Measurements from ENCODE around the gene MBD3.
A peak's percentile ranks its signal among the peaks of the same experiment; 100 is the strongest.

Gene MBD3

DNA sequence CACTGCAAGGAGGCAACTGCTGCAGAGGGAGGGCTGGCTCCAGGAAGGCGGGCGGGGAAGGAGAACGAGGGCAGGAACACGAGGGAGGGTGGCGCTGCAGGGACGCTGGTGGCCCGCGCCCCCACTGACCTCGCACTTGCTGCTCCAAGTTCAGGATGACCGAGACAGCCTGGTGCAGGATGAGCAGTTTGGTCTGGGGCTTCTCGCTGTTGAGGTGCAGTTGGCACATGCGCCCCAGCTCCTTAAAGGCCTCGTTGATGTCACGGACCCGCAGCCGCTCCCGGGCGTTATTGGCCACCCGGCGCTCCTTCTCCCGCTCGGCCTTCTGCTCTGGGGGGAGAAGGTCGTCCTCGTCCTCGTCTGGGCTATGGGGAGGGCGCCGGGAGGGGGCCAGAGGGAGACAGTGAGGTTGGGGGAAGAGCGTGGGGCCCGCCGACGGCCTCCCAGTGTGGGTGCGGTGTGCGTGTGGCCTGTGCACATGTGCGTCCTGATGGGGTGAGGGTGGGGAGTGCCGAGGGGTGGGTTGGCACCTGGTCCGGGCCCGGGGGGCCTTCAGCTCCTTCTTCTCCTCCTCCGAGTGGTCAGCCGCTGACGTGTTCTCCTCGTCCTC, 22.6 kb upstream of the MBD3 start:
- Mint-ChIP-seq H3K4me3 (no peak overlapping the region), H3K27ac (ENCODE audit: low read depth) (no peak overlapping the region), H3K27me3 (no peaks in the 10 kb centered on the region), H3K36me3 (ENCODE audit: insufficient read depth) (peaks cover 21% of the 10 kb centered on the region), H3K4me1 (peaks cover 18% of the 10 kb centered on the region), H3K9me3 (no peaks in the 10 kb centered on the region)
- ATAC-seq (replicated peaks; ENCODE audit: extremely low read depth, poor library complexity, severe bottlenecking) (no peak), DNase-seq (ENCODE audit: low spot score in 2 of 2) (no peak)

DNA sequence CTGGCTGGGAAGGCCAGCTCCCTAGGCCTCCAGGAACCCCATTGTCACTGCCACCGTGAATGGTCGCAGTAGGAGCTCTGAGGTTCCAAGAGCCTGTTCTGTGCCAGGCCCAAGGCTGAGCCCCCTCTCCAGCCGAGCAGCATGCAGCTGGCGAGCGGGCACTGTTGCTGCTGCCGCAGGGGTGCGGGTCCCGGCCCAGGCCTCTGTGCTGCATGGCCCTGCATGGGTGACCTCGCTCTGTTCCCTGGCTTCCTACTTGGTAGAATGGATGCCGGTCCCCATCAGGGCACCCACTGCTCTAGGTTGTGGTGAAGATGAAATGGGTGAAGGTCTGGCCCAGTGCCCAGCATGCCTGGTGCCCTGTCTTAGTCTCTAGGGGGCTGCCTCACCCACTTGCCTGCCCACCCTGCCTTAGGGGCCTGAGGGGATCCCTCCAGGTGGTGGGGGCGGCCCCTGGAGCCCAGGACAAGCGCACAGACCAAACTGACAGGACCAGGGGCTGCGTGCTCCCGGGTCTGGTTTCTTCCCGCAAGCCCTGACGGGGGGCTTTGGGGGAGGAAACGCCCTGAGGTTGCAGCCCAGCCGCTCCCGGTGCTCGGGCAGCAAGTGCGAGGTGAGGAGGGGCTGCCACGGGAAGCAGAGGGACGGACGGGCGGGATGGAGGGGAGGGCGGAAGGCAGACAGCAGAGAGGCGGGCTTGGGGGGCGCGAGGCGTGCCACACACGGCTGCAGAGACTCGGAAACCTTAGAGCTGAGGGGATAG, 21.3 kb upstream of the MBD3 start:
- Mint-ChIP-seq H3K27ac (ENCODE audit: low read depth) (peak overlapping the region; percentile 13), H3K9me3 (no peaks in the 10 kb centered on the region), H3K4me1 (peaks cover 23% of the 10 kb centered on the region), H3K4me3 (no peak overlapping the region), H3K27me3 (no peaks in the 10 kb centered on the region), H3K36me3 (ENCODE audit: insufficient read depth) (peaks cover 20% of the 10 kb centered on the region)
- no peak for DNase-seq (ENCODE audit: low spot score in 2 of 2)
- no peak for ATAC-seq (replicated peaks; ENCODE audit: extremely low read depth, poor library complexity, severe bottlenecking)

DNA sequence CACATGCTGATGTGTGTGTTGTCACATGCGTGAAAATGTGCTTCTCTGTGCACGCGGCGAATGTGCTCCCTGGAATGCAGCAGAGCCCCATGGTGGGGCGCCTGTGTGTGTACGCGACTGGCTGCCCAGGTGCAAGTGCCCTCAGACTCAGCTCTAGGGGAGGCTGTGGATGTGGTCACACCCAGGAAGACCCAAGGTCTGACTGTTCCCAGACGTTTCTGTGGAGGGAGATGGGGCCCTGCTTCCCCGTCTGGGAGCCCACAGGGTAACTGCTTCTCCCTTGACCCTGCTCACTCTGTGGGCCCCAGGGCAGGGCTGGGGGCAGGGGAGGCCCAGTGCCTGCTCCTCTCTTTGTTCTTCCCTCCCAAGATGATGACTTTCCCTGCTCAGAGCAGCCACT, 20.5 kb upstream of the MBD3 start:
- H3K36me3 Mint-ChIP-seq (ENCODE audit: insufficient read depth) = peaks cover 19% of the 10 kb centered on the region
- no peak for DNase-seq (ENCODE audit: low spot score in 2 of 2)
- H3K27me3 Mint-ChIP-seq = no peaks in the 10 kb centered on the region
- no peak for ATAC-seq (replicated peaks; ENCODE audit: extremely low read depth, poor library complexity, severe bottlenecking)
- H3K4me1 Mint-ChIP-seq = peaks cover 24% of the 10 kb centered on the region
- H3K27ac Mint-ChIP-seq (ENCODE audit: low read depth) = peak overlapping the region; percentile 13
- H3K4me3 Mint-ChIP-seq = no peak overlapping the region
- no peaks in the 10 kb centered on the region for H3K9me3 Mint-ChIP-seq

DNA sequence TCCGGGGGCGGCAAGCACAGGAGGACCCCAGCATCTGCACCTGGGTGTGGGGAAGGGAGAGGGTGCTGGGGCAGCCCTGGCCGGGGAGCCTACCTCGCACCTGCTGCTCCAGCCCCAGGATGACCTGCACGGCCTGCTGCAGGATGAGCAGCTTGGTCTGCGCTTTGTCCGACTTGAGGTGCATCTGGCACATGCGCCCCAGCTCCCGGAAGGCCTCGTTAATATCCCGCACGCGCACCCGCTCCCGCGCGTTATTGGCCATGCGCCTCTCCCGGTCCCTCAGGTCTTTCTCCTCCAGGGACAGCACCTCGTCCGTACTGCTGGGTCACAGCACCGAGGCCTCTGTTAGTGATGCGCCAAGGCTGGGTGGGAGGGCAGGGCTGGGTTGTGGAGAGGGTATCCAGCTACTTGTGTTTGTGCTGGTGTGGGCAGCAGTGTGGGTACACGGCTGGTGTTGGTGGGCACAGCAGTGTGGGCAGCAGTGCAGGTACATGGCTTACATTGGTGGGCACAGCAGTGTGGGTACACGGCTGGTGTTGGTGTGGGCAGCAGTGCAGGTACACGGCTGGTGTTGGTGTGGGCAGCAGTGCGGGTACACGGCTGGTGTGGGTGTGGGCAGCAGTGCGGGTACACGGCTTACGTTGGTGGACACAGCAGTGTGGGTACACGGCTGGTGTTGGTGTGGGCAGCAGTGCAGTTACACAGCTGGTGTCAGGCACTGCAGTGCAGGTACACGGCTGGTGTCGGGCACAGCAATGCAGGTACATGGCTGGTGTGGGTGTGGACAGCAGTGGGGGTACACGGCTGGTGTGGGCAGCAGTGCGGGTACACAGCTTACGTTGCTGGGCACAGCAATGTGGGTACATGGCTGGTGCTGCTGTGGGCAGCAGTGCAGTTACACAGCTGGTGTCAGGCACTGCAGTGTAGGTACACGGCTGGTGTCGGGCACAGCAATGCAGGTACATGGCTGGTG, 19.7 kb upstream of the MBD3 start:
- no peak for DNase-seq (ENCODE audit: low spot score in 2 of 2)
- H3K27me3 Mint-ChIP-seq = no peaks in the 10 kb centered on the region
- H3K4me3 Mint-ChIP-seq = no peak overlapping the region
- peaks cover 20% of the 10 kb centered on the region for H3K4me1 Mint-ChIP-seq
- H3K27ac Mint-ChIP-seq (ENCODE audit: low read depth) = no peak overlapping the region
- peaks cover 18% of the 10 kb centered on the region for H3K36me3 Mint-ChIP-seq (ENCODE audit: insufficient read depth)
- H3K9me3 Mint-ChIP-seq = no peaks in the 10 kb centered on the region
- ATAC-seq (replicated peaks; ENCODE audit: extremely low read depth, poor library complexity, severe bottlenecking) = no peak

DNA sequence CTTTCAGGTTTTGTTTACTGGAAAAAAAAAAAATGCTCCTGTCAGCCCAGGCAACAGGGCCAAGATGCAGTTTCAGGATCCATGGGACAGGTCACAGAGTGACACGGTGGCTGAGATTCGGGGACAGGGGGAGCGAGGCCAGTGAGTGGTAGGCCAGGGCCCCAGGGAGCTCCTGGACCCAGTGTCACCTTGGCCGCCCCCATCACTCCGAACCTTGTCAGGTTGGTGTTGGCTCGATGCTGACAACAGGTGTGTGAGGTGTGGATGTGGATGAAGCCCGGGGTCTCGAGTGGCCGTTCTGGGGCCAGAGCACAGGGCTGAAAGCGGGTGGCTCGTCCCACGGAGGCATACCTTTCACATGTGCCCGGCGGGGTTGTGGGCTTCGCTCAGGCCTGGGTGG, 18.7 kb upstream of the MBD3 start:
- DNase-seq (ENCODE audit: low spot score in 2 of 2) = no peak
- peaks cover 19% of the 10 kb centered on the region for H3K36me3 Mint-ChIP-seq (ENCODE audit: insufficient read depth)
- H3K27ac Mint-ChIP-seq (ENCODE audit: low read depth) = peak overlapping the region; percentile 41
- H3K9me3 Mint-ChIP-seq = no peaks in the 10 kb centered on the region
- H3K27me3 Mint-ChIP-seq = no peaks in the 10 kb centered on the region
- no peak overlapping the region for H3K4me3 Mint-ChIP-seq
- peaks cover 19% of the 10 kb centered on the region for H3K4me1 Mint-ChIP-seq
- ATAC-seq (replicated peaks; ENCODE audit: extremely low read depth, poor library complexity, severe bottlenecking) = no peak

DNA sequence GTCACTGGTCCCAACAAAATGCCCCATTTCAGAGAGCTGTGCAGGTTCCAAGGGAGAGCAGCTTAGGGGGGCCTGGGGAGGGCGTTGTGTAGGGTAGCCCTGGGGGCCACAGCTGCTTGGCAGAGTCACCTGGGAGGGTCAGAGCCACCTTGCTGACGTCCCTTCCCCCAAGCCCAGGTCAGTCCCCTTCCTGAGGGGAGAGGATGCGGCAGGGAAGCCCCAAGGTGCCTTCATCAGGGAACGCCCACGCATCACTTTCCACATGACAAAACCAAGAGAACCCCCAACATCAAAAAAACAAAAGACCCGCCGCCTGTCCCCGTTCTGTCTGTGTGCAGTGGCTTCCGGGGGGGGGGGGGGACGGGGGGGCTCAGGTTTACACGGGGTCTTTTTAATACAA, 17.9 kb upstream of the MBD3 start:
- Mint-ChIP-seq H3K9me3 (no peaks in the 10 kb centered on the region), H3K4me3 (no peak overlapping the region), H3K27me3 (no peaks in the 10 kb centered on the region), H3K36me3 (ENCODE audit: insufficient read depth) (peaks cover 24% of the 10 kb centered on the region), H3K4me1 (peaks cover 27% of the 10 kb centered on the region), H3K27ac (ENCODE audit: low read depth) (no peak overlapping the region)
- ATAC-seq (replicated peaks; ENCODE audit: extremely low read depth, poor library complexity, severe bottlenecking) = no peak
- DNase-seq (ENCODE audit: low spot score in 2 of 2) = no peak

DNA sequence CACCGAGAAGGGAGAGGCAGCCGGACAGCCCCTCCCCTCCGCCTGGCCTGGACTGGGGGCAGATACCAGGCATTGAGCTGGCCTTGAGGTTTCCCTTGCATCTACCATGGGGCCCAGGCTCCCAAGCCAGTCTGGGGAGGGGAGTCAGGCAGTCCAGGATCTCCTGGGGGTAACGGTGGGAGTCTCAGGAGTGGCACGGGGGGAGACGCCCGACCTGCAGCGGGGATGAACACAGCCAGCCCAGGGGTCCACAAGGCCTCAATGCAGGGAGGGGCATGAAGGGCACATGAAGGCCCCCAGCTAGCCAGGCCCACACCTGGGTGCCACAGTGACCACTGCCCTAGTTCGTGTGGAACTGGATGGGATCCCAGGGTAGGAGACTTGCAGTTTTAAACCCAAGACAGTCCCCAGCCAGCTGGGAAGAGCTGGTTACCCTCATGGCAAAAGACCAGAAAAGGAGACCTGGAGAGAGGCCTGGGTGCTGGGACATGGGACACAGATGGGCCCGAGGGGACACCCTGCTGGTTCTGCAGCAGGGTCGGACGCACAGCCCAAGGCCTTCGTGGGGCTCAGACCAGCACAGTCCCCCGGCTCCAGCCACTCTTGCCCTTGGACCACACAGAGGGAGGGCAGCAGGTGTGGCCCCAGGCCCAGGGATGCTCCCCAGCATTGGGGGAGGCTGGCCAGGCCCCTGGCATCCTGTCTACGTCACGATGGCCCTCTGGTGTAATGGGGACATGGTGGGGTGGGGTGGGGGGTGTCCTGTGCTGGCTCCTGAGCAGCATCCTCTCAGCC, 17.2 kb upstream of the MBD3 start:
- H3K4me3 Mint-ChIP-seq = peak overlapping the region; percentile 79
- H3K9me3 Mint-ChIP-seq = no peaks in the 10 kb centered on the region
- no peaks in the 10 kb centered on the region for H3K27me3 Mint-ChIP-seq
- DNase-seq (ENCODE audit: low spot score in 2 of 2) = no peak
- peak overlapping the region; percentile 61 for H3K27ac Mint-ChIP-seq (ENCODE audit: low read depth)
- ATAC-seq (replicated peaks; ENCODE audit: extremely low read depth, poor library complexity, severe bottlenecking) = no peak
- H3K36me3 Mint-ChIP-seq (ENCODE audit: insufficient read depth) = peaks cover 23% of the 10 kb centered on the region
- peaks cover 31% of the 10 kb centered on the region for H3K4me1 Mint-ChIP-seq

DNA sequence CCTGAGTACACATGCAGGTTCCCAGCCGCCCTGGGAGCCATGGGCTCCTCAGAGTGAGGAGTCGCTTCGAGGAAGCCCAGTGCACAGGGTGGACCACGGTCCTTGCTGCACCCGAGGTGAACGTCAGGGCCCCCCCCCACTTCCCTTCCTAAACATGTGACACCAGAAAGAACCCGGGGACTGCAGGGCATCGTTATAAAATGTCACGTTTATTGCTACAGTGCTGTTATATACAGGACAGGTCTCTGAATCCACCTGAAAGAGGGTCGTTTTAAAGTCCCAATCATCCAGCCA, 16.4 kb upstream of the MBD3 start:
- no peaks in the 10 kb centered on the region for H3K27me3 Mint-ChIP-seq
- H3K4me1 Mint-ChIP-seq = peaks cover 36% of the 10 kb centered on the region
- H3K27ac Mint-ChIP-seq (ENCODE audit: low read depth) = peak overlapping the region; percentile 78
- no peaks in the 10 kb centered on the region for H3K9me3 Mint-ChIP-seq
- no peak for ATAC-seq (replicated peaks; ENCODE audit: extremely low read depth, poor library complexity, severe bottlenecking)
- no peak for DNase-seq (ENCODE audit: low spot score in 2 of 2)
- H3K4me3 Mint-ChIP-seq = peak overlapping the region; percentile 79
- H3K36me3 Mint-ChIP-seq (ENCODE audit: insufficient read depth) = peaks cover 24% of the 10 kb centered on the region

DNA sequence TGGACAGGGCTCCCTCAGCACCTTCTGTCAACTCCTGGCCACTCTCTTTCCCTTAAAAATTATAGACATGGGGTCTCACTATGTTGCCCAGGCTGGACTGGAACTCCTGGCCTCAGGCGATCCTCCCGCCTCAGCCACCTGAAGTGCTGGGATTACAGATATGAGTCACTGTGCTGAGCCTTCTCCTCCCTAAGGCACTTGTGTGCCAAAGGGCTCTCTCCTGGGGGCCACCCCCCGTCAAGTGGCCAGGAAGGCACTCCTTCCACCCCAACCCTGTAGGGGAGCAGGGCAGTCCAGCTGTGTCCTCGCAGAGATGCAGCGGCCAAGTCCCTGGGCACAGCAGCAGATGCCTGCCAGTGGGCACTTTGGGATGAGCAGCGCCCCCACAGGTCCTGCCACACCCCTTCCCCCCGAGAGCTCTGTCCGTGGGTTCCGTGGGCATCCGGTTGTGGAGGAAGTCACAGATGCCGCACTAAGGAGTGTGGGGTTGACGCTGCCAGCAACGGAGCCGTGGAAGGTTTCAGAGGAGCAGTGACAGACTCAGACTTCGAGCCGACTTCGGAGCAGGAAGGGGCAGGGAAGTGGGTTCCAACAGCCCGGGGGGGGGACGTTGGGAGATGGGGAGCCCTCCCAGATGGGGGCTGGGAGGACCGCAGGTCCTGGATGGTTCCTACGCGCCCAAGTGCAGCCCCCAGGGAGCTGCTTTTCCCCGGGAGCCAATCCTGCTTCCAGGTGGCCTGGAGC, 15.9 kb upstream of the MBD3 start:
- no peak for ATAC-seq (replicated peaks; ENCODE audit: extremely low read depth, poor library complexity, severe bottlenecking)
- peaks cover 19% of the 10 kb centered on the region for H3K36me3 Mint-ChIP-seq (ENCODE audit: insufficient read depth)
- DNase-seq (ENCODE audit: low spot score in 2 of 2) = no peak
- H3K27ac Mint-ChIP-seq (ENCODE audit: low read depth) = peak overlapping the region; percentile 78
- H3K4me1 Mint-ChIP-seq = peaks cover 36% of the 10 kb centered on the region
- no peaks in the 10 kb centered on the region for H3K27me3 Mint-ChIP-seq
- peak overlapping the region; percentile 79 for H3K4me3 Mint-ChIP-seq
- H3K9me3 Mint-ChIP-seq = no peaks in the 10 kb centered on the region

DNA sequence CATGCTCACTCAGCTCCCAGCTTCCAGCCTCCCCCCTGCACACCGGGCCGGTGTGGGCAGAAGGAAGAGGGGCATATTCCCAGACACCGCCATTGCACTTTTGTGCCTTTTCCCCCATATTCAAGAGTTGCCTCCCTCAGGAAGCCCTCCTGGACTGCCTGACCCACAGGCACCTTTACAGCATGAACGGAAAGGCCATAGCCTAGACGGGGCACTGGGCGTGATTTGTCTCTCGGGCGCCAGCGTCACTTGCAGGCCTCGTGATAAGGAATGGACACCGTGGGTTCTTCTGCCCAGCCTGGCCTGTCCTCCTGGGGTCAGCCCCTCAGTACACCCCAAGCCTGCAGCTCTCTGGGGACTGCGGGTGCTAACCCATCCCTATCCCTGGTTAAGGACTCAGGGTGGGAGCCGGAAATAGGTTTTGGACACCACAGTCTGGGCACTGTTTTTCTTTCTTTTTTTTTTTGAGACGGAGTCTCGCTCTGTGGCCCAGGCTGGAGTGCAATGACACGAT, 13.5 kb upstream of the MBD3 start:
- no peaks in the 10 kb centered on the region for H3K27me3 Mint-ChIP-seq
- H3K4me3 Mint-ChIP-seq = peak overlapping the region; percentile 97
- no peaks in the 10 kb centered on the region for H3K9me3 Mint-ChIP-seq
- peaks cover 25% of the 10 kb centered on the region for H3K36me3 Mint-ChIP-seq (ENCODE audit: insufficient read depth)
- ATAC-seq (replicated peaks; ENCODE audit: extremely low read depth, poor library complexity, severe bottlenecking) (no peak), DNase-seq (ENCODE audit: low spot score in 2 of 2) (no peak)
- H3K27ac Mint-ChIP-seq (ENCODE audit: low read depth) = peak overlapping the region; percentile 95
- H3K4me1 Mint-ChIP-seq = peaks cover 43% of the 10 kb centered on the region

DNA sequence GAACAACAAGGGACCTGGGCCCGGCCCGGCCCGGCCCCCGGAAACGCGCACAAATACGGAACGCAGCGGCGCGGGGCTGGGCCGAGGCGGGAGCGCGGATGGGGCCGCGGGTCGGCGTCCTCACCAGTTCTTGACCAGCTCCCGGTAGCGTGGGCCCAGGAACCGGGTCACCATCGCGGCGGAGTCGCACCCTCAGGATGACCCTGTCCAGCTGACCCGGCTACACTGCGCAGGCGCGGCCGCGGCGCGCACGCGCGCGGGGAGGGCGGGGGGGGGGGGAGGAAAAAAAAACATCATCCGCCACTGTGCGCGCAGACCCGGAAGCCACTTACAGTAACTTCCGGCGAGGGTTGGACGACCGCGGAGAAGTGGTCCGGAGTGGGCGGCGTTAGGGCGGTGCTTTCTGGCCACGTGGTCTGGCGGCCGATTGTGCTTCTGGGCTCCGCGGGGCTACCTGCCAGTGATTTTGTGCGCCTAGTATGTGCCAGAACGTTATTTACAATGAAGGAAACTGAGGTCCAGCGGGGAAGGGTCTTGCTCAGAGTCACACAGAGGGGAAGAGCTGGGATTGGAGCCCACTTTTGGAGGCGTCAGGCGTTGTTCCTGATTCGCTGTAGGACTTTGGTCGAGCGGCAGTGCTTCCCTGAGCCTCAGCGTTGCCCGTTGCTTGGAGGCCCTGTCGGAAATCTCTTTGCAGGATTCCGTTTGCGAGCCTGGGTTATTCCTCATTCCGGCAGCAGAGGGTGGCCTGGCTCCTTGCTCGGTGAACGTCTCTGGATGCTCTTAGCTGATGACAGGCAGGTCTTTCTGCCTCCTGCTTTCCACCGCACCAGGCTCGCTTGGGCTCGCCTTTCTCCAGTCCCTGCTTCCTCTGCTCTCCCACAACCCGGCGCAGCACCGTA, 12.8 kb upstream of the MBD3 start, which contains the start of gene UQCR11:
Gene UQCR11, minus strand, starts transcription at position 227 of the 902 bp plus-strand sequence. Its CDS starts 53 bp downstream, at position 174.
- Mint-ChIP-seq H3K9me3 (no peaks in the 10 kb centered on the region), H3K4me1 (peaks cover 43% of the 10 kb centered on the region), H3K27me3 (no peaks in the 10 kb centered on the region), H3K4me3 (peak within 1 kb of the TSS; percentile 97), H3K27ac (ENCODE audit: low read depth) (peak within 1 kb of the TSS; percentile 95), H3K36me3 (ENCODE audit: insufficient read depth) (peaks cover 25% of the 10 kb centered on the region)
- peak; percentile 79 to 86 for DNase-seq (ENCODE audit: low spot score in 2 of 2)
- peak; percentile 85 for ATAC-seq (replicated peaks; ENCODE audit: extremely low read depth, poor library complexity, severe bottlenecking)
